ENCODE results near the gene CDH11.

The CDH11 gene

GRCh38 chr16:65034915-65035314, 86.9 kb downstream of the CDH11 start:
- no peak for DNase-seq (ENCODE audit: low read depth)

GRCh38 chr16:65032387-65032786, 89.5 kb downstream of the CDH11 start:
- DNase-seq (ENCODE audit: low read depth) = no peak

GRCh38 chr16:65024767-65025178, 97.1 kb downstream of the CDH11 start:
- no peak for DNase-seq (ENCODE audit: low read depth)

- no peak for DNase-seq (ENCODE audit: low read depth)
Observed at GRCh38 chr16:65023802-65024201, 98.1 kb downstream of the CDH11 start.

- DNase-seq (ENCODE audit: low read depth) = no peak
Observed at GRCh38 chr16:65021852-65022595, 99.8 kb downstream of the CDH11 start.

- no peak for DNase-seq (ENCODE audit: low read depth)
Observed at GRCh38 chr16:65016754-65017153, 105.1 kb downstream of the CDH11 start.

- no peak for DNase-seq (ENCODE audit: low read depth)
Observed at GRCh38 chr16:65015599-65015998, 106.3 kb downstream of the CDH11 start.

GRCh38 chr16:65012357-65012756, 109.5 kb downstream of the CDH11 start:
- peak; percentile 63 for DNase-seq (ENCODE audit: low read depth)

GRCh38 chr16:65010125-65010524, 111.7 kb downstream of the CDH11 start:
- DNase-seq (ENCODE audit: low read depth) = no peak

- DNase-seq (ENCODE audit: low read depth) = no peak
Observed at GRCh38 chr16:65005696-65006095, 116.2 kb downstream of the CDH11 start.

GRCh38 chr16:65004570-65004969, 117.3 kb downstream of the CDH11 start:
- no peak for DNase-seq (ENCODE audit: low read depth)

GRCh38 chr16:65003621-65004020, 118.2 kb downstream of the CDH11 start:
- no peak for DNase-seq (ENCODE audit: low read depth)

- peak; percentile 73 for DNase-seq (ENCODE audit: low read depth)
Observed at GRCh38 chr16:65002265-65002664, 119.6 kb downstream of the CDH11 start.

- no peak for DNase-seq (ENCODE audit: low read depth)
Observed at GRCh38 chr16:65000654-65001053, 121.2 kb downstream of the CDH11 start.

- DNase-seq (ENCODE audit: low read depth) = no peak
Observed at GRCh38 chr16:64997751-64998150, 124.1 kb downstream of the CDH11 start.

- DNase-seq (ENCODE audit: low read depth) = no peak
Observed at GRCh38 chr16:64997121-64997520, 124.7 kb downstream of the CDH11 start.

GRCh38 chr16:64996641-64997040, 125.2 kb downstream of the CDH11 start:
- no peak for DNase-seq (ENCODE audit: low read depth)

GRCh38 chr16:64993464-64993863, 128.4 kb downstream of the CDH11 start:
- DNase-seq (ENCODE audit: low read depth) = no peak

- DNase-seq (ENCODE audit: low read depth) = no peak
Observed at GRCh38 chr16:64991001-64991400, 130.9 kb downstream of the CDH11 start.

GRCh38 chr16:64990101-64990500, 131.8 kb downstream of the CDH11 start:
- no peak for DNase-seq (ENCODE audit: low read depth)

- no peak for DNase-seq (ENCODE audit: low read depth)
Observed at GRCh38 chr16:64989050-64989449, 132.8 kb downstream of the CDH11 start.

- DNase-seq (ENCODE audit: low read depth) = no peak
Observed at GRCh38 chr16:64983963-64984362, 137.9 kb downstream of the CDH11 start.

- DNase-seq (ENCODE audit: low read depth) = no peak
Observed at GRCh38 chr16:64983231-64983630, 138.6 kb downstream of the CDH11 start.

GRCh38 chr16:64982581-64982980, 139.3 kb downstream of the CDH11 start:
- no peak for DNase-seq (ENCODE audit: low read depth)
